DOHH2 (cell line): ENCODE results near the gene UFD1.

Experiments used
- H3F3A ChIP-seq: fragments of 200-600 bp; sonication (generic), shearing (Covaris generic); 2 replicates; pipeline ENCODE4 v1.6.0; 2016; ENCODE audit warnings: antibody characterized with exemption, mild to moderate bottlenecking; ENCODE audit not compliant: control insufficient read depth, insufficient read depth
- H3K27ac ChIP-seq: fragments of 200-600 bp; sonication (generic); 2 replicates; pipeline ENCODE4 v1.5.1; 2014; ENCODE audit warnings: low read depth, mild to moderate bottlenecking, low read length, moderate library complexity
- H3K27me3 ChIP-seq: fragments of 200-600 bp; sonication (generic); 2 replicates; pipeline ENCODE4 v1.6.1; 2014; ENCODE audit warnings: mild to moderate bottlenecking, low read length, mixed read lengths; ENCODE audit not compliant: control insufficient read depth
- H3K36me3 ChIP-seq: fragments of 200-600 bp; sonication (generic); 2 replicates; pipeline ENCODE4 v1.6.1; 2014; ENCODE audit warnings: mild to moderate bottlenecking, low read length, moderate library complexity, mixed read lengths; ENCODE audit not compliant: control insufficient read depth
- H3K4me1 ChIP-seq: fragments of 200-600 bp; sonication (generic); 2 replicates; pipeline ENCODE4 v1.6.1; 2014; ENCODE audit warnings: mild to moderate bottlenecking, low read length, mixed read lengths; ENCODE audit not compliant: control insufficient read depth
- H3K4me2 ChIP-seq: fragments of 200-600 bp; sonication (generic); 2 replicates; pipeline ENCODE4 v1.6.0; 2014; ENCODE audit warnings: mild to moderate bottlenecking, low read length, moderate library complexity
- H3K4me3 ChIP-seq: fragments of 200-600 bp; sonication (generic); 2 replicates; pipeline ENCODE4 v1.5.1; 2014; ENCODE audit warnings: mild to moderate bottlenecking, low read length, mixed read lengths
- H3K79me2 ChIP-seq: fragments of 200-600 bp; sonication (generic); 2 replicates; pipeline ENCODE4 v1.6.1; 2014; ENCODE audit warnings: mild to moderate bottlenecking, low read length, mixed read lengths; ENCODE audit not compliant: control insufficient read depth
- H3K9me2 ChIP-seq: fragments of 200-600 bp; sonication (generic); replicated peaks from 2 replicates; pipeline ENCODE4 v1.6.1; 2014; ENCODE audit warnings: mild to moderate bottlenecking, low read length, mixed read lengths; ENCODE audit not compliant: control insufficient read depth
- H3K9me3 ChIP-seq: fragments of 200-600 bp; sonication (generic); 2 replicates; pipeline ENCODE4 v1.6.1; 2014; ENCODE audit warnings: antibody characterized with exemption, low read length, mixed read lengths; ENCODE audit not compliant: control insufficient read depth, insufficient read depth
- H4K20me1 ChIP-seq: fragments of 200-600 bp; sonication (generic); 2 replicates; pipeline ENCODE4 v1.6.0; 2014; ENCODE audit warnings: low read depth, mild to moderate bottlenecking, antibody characterized with exemption, low read length, moderate library complexity; ENCODE audit not compliant: control insufficient read depth, insufficient read depth
- CTCF ChIP-seq: fragments of 200-600 bp; sonication (generic); IDR thresholded peaks from one replicate; pipeline ENCODE4 v1.5.1; 2014; ENCODE audit warnings: antibody characterized with exemption, mild to moderate bottlenecking, low read depth, low read length; ENCODE audit not compliant: poor library complexity, severe bottlenecking
- EZH2phosphoT487 ChIP-seq: fragments of 200-600 bp; sonication (generic); IDR thresholded peaks from 2 replicates; pipeline ENCODE4 v1.6.1; 2017; ENCODE audit warnings: borderline replicate concordance, mild to moderate bottlenecking, antibody characterized with exemption, low read length, moderate library complexity, mixed read lengths

Gene UFD1

GRCh38 chr22:19517919-19518611, 39.1 kb upstream of the UFD1 start:
- Histone ChIP-seq H3K79me2 (no peaks in the 10 kb centered on the region), H3K9me3 (no peaks in the 10 kb centered on the region), H3F3A (no peaks in the 10 kb centered on the region), H3K36me3 (peaks cover 57% of the 10 kb centered on the region), H3K4me3 (no peak overlapping the region), H3K9me2 (no peaks in the 10 kb centered on the region), H3K4me2 (no peak overlapping the region), H3K27me3 (no peaks in the 10 kb centered on the region), H3K27ac (no peak overlapping the region), H3K4me1 (no peaks in the 10 kb centered on the region), H4K20me1 (no peaks in the 10 kb centered on the region)
- TF ChIP-seq EZH2phosphoT487 (no peak), CTCF (no peak)

GRCh38 chr22:19517171-19517500, 38.1 kb upstream of the UFD1 start:
- TF ChIP-seq CTCF (no peak), EZH2phosphoT487 (no peak)
- peaks cover 67% of the 10 kb centered on the region for H3K36me3 ChIP-seq

GRCh38 chr22:19516378-19517170, 37.6 kb upstream of the UFD1 start:
- H4K20me1 ChIP-seq = no peaks in the 10 kb centered on the region
- H3K79me2 ChIP-seq = no peaks in the 10 kb centered on the region
- H3K27ac ChIP-seq = no peak overlapping the region
- H3K4me1 ChIP-seq = no peaks in the 10 kb centered on the region
- H3K4me3 ChIP-seq = no peak overlapping the region
- H3K27me3 ChIP-seq = no peaks in the 10 kb centered on the region
- peaks cover 70% of the 10 kb centered on the region for H3K36me3 ChIP-seq
- TF ChIP-seq CTCF (no peak), EZH2phosphoT487 (no peak)
- H3K4me2 ChIP-seq = no peak overlapping the region
- no peaks in the 10 kb centered on the region for H3K9me2 ChIP-seq
- H3K9me3 ChIP-seq = no peaks in the 10 kb centered on the region
- H3F3A ChIP-seq = no peaks in the 10 kb centered on the region

More at GRCh38 chr22:19517171-19517500, 38.1 kb upstream of the UFD1 start:
- H3K9me2 ChIP-seq = no peaks in the 10 kb centered on the region
- no peak overlapping the region for H3K27ac ChIP-seq
- H3F3A ChIP-seq = no peaks in the 10 kb centered on the region
- H3K9me3 ChIP-seq = no peaks in the 10 kb centered on the region
- H4K20me1 ChIP-seq = no peaks in the 10 kb centered on the region
- H3K4me3 ChIP-seq = no peak overlapping the region
- no peak overlapping the region for H3K4me2 ChIP-seq
- no peaks in the 10 kb centered on the region for H3K27me3 ChIP-seq
- H3K79me2 ChIP-seq = no peaks in the 10 kb centered on the region
- H3K4me1 ChIP-seq = no peaks in the 10 kb centered on the region
